MM.1S (cell line): ENCODE data around the gene LIMS1.

Experiments
- DNase-seq: peaks from one replicate; pipeline ENCODE4 v3.0.0-alpha.2; 2015
- H2AFZ ChIP-seq: fragments of 300-600 bp; sonication (generic); 2 replicates; pipeline ENCODE4 v1.6.0; 2016; ENCODE audit warnings: antibody characterized with exemption, low read length
- H3F3A ChIP-seq: fragments of 300-600 bp; sonication (generic); 2 replicates; pipeline ENCODE4 v1.6.1; 2016; ENCODE audit warnings: mild to moderate bottlenecking, antibody characterized with exemption, low read length, moderate library complexity, mixed read lengths; ENCODE audit not compliant: insufficient read depth
- H3K27ac ChIP-seq: fragments of 300-600 bp; sonication (generic); 2 replicates; pipeline ENCODE4 v1.5.1; 2016; ENCODE audit warnings: mild to moderate bottlenecking, low read length
- H3K27me3 ChIP-seq: fragments of 300-600 bp; sonication (generic); replicated peaks from 2 replicates; pipeline ENCODE4 v1.6.0; 2016; ENCODE audit warnings: low read length; ENCODE audit not compliant: insufficient read depth
- H3K36me3 ChIP-seq: fragments of 300-600 bp; sonication (generic); replicated peaks from 2 replicates; pipeline ENCODE4 v1.6.1; 2016; ENCODE audit warnings: mild to moderate bottlenecking, low read length, mixed read lengths; ENCODE audit not compliant: insufficient read depth
- H3K4me1 ChIP-seq: fragments of 300-600 bp; sonication (generic); 2 replicates; pipeline ENCODE4 v1.6.1; 2016; ENCODE audit warnings: low read length, mixed read lengths
- H3K4me2 ChIP-seq: fragments of 300-600 bp; sonication (generic); 2 replicates; pipeline ENCODE4 v1.6.0; 2016; ENCODE audit warnings: low read depth, low read length
- H3K4me3 ChIP-seq: fragments of 300-600 bp; sonication (generic); 2 replicates; pipeline ENCODE4 v1.5.1; 2016; ENCODE audit warnings: low read length, mixed read lengths
- H3K79me2 ChIP-seq: fragments of 300-600 bp; sonication (generic); 2 replicates; pipeline ENCODE4 v1.6.1; 2016; ENCODE audit warnings: mixed run types, low read length, mixed read lengths
- H3K9ac ChIP-seq: fragments of 300-600 bp; sonication (generic); 2 replicates; pipeline ENCODE4 v1.6.1; 2016; ENCODE audit warnings: low read length, mixed read lengths
- H3K9me2 ChIP-seq: fragments of 300-600 bp; sonication (generic); replicated peaks from 2 replicates; pipeline ENCODE4 v1.6.1; 2016; ENCODE audit warnings: mild to moderate bottlenecking, low read length, mixed read lengths; ENCODE audit not compliant: insufficient read depth
- H3K9me3 ChIP-seq: fragments of 300-600 bp; sonication (generic); replicated peaks from 2 replicates; pipeline ENCODE4 v1.6.1; 2016; ENCODE audit warnings: mild to moderate bottlenecking, low read length, mixed read lengths; ENCODE audit not compliant: insufficient read depth
- H4K20me1 ChIP-seq: fragments of 300-600 bp; sonication (generic); 2 replicates; pipeline ENCODE4 v1.6.1; 2016; ENCODE audit warnings: mild to moderate bottlenecking, low read length, moderate library complexity, mixed read lengths; ENCODE audit not compliant: insufficient read depth
- EZH2 ChIP-seq: fragments of 300-600 bp; sonication (generic); optimal IDR thresholded peaks from 2 replicates; pipeline ENCODE3; 2017; ENCODE audit warnings: low read depth, mild to moderate bottlenecking, antibody characterized with exemption, low read length, mixed read lengths
- EZH2phosphoT487 ChIP-seq: fragments of 300-600 bp; sonication (generic); IDR thresholded peaks from 2 replicates; pipeline ENCODE4 v1.6.1; 2018; ENCODE audit warnings: antibody characterized with exemption, low read length
- TF ChIP-seq, protein P1 (sequence below): fragments of 300-600 bp; sonication (generic); IDR thresholded peaks from 2 replicates; pipeline ENCODE4 v1.5.1; 2016; ENCODE audit warnings: antibody characterized with exemption, low read length, mixed read lengths

LIMS1 gene

GRCh38 chr2:108547606-108548005 lies 13.3 kb downstream of the LIMS1 start:
- no peak for DNase-seq
- Histone ChIP-seq H4K20me1 (no peaks in the 10 kb centered on the region), H3K4me1 (no peaks in the 10 kb centered on the region), H3K9me2 (no peaks in the 10 kb centered on the region), H3K27ac (no peak overlapping the region), H3K79me2 (peaks cover 80% of the 10 kb centered on the region), H3K36me3 (no peaks in the 10 kb centered on the region), H3K9ac (no peak overlapping the region), H3F3A (no peaks in the 10 kb centered on the region), H3K27me3 (no peaks in the 10 kb centered on the region), H3K4me2 (no peak overlapping the region), H3K9me3 (no peaks in the 10 kb centered on the region), H3K4me3 (no peak overlapping the region), H2AFZ (no peak overlapping the region)
- TF ChIP-seq, protein P1, sequence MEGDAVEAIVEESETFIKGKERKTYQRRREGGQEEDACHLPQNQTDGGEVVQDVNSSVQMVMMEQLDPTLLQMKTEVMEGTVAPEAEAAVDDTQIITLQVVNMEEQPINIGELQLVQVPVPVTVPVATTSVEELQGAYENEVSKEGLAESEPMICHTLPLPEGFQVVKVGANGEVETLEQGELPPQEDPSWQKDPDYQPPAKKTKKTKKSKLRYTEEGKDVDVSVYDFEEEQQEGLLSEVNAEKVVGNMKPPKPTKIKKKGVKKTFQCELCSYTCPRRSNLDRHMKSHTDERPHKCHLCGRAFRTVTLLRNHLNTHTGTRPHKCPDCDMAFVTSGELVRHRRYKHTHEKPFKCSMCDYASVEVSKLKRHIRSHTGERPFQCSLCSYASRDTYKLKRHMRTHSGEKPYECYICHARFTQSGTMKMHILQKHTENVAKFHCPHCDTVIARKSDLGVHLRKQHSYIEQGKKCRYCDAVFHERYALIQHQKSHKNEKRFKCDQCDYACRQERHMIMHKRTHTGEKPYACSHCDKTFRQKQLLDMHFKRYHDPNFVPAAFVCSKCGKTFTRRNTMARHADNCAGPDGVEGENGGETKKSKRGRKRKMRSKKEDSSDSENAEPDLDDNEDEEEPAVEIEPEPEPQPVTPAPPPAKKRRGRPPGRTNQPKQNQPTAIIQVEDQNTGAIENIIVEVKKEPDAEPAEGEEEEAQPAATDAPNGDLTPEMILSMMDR, result no peak

- H3K9me3 ChIP-seq, result no peaks in the 10 kb centered on the region
- peaks cover 80% of the 10 kb centered on the region for H3K79me2 ChIP-seq
- no peak overlapping the region for H3K4me2 ChIP-seq
Measured at GRCh38 chr2:108548208-108549003, 14.1 kb downstream of the LIMS1 start.

GRCh38 chr2:108552566-108552965 lies 18.3 kb downstream of the LIMS1 start:
- TF ChIP-seq, protein P1, result no peak
- TF ChIP-seq EZH2 (no peak), EZH2phosphoT487 (no peak)
- Histone ChIP-seq H3K4me3 (no peak overlapping the region), H3K36me3 (no peaks in the 10 kb centered on the region), H3K27ac (no peak overlapping the region), H3K4me1 (no peaks in the 10 kb centered on the region), H3F3A (no peaks in the 10 kb centered on the region), H3K27me3 (no peaks in the 10 kb centered on the region), H2AFZ (no peak overlapping the region), H4K20me1 (no peaks in the 10 kb centered on the region; the same call in 1 of the 2 replicates), H3K9me2 (no peaks in the 10 kb centered on the region), H3K9me3 (no peaks in the 10 kb centered on the region), H3K9ac (no peak overlapping the region), H3K79me2 (peaks cover 81% of the 10 kb centered on the region), H3K4me2 (no peak overlapping the region)
- DNase-seq, result no peak

More at GRCh38 chr2:108548208-108549003, 14.1 kb downstream of the LIMS1 start:
- Histone ChIP-seq H3K27me3 (no peaks in the 10 kb centered on the region), H3K9ac (no peak overlapping the region), H3K27ac (no peak overlapping the region), H2AFZ (no peak overlapping the region), H4K20me1 (no peaks in the 10 kb centered on the region), H3K4me3 (no peak overlapping the region), H3K9me2 (no peaks in the 10 kb centered on the region), H3K36me3 (no peaks in the 10 kb centered on the region), H3F3A (no peaks in the 10 kb centered on the region), H3K4me1 (no peaks in the 10 kb centered on the region)
- TF ChIP-seq EZH2phosphoT487 (no peak), EZH2 (no peak)
- TF ChIP-seq, protein P1, result no peak
- DNase-seq, result no peak
